Smooth muscle cell (in vitro differentiated cells): Measurements from ENCODE around the gene NEDD1. TPM values are rescaled to one million over a fixed set of nuclear protein-coding genes. Genes with fewer than 3 reads are reported as not detected.
A peak's percentile ranks its signal among the peaks of the same experiment; 100 is the strongest.

Experiments
- DNase-seq: peaks from one replicate; lab custom pipeline; 2025; ENCODE audit not compliant: unreplicated experiment; lab: John Stamatoyannopoulos, UW
- H2AFZ ChIP-seq: fragments of 200-600 bp; sonication (generic); 2 replicates; pipeline ENCODE4 v1.6.0; 2016; ENCODE audit warnings: antibody characterized with exemption, low read depth, mild to moderate bottlenecking
- H3F3A ChIP-seq: fragments of 200-600 bp; sonication (generic); 2 replicates; pipeline ENCODE4 v1.6.0; 2017; ENCODE audit warnings: antibody characterized with exemption, low read depth
- H3K27ac ChIP-seq: fragments of 200-600 bp; sonication (generic); 2 replicates; pipeline ENCODE4 v1.5.1; 2016; ENCODE audit warnings: low read depth, mild to moderate bottlenecking
- H3K27me3 ChIP-seq: fragments of 200-600 bp; sonication (generic); 2 replicates; pipeline ENCODE4 v1.6.1; 2016; ENCODE audit warnings: low read depth, mild to moderate bottlenecking
- H3K36me3 ChIP-seq: fragments of 200-600 bp; sonication (generic); 2 replicates; pipeline ENCODE4 v1.5.1; 2016; ENCODE audit warnings: low read depth
- H3K4me1 ChIP-seq: fragments of 200-600 bp; sonication (generic); 2 replicates; pipeline ENCODE4 v1.5.1; 2016; ENCODE audit warnings: low read depth
- H3K4me2 ChIP-seq: fragments of 200-600 bp; sonication (generic); 2 replicates; pipeline ENCODE4 v1.6.0; 2016; ENCODE audit warnings: mild to moderate bottlenecking
- H3K4me3 ChIP-seq: fragments of 200-600 bp; sonication (generic); 2 replicates; pipeline ENCODE4 v1.5.1; 2016; ENCODE audit warnings: mild to moderate bottlenecking
- H3K79me2 ChIP-seq: fragments of 200-600 bp; sonication (generic); 2 replicates; pipeline ENCODE4 v1.6.0; 2016; ENCODE audit warnings: low read depth, mild to moderate bottlenecking
- H3K9ac ChIP-seq: fragments of 200-600 bp; sonication (generic); 2 replicates; pipeline ENCODE4 v1.6.0; 2016; ENCODE audit warnings: low read depth
- H3K9me3 ChIP-seq: fragments of 200-600 bp; sonication (generic); replicated peaks from 2 replicates; pipeline ENCODE4 v1.5.1; 2016; ENCODE audit warnings: low read depth
- H4K20me1 ChIP-seq: fragments of 200-600 bp; sonication (generic); 2 replicates; pipeline ENCODE4 v1.6.0; 2016; ENCODE audit warnings: low read depth
- WGBS: methylation state at CpG from one replicate; pipeline ENCODE4 v1.1.7; 2016; ENCODE audit warnings: low lambda C conversion rate; 5-methylcytosine and 5-hydroxymethylcytosine counted together
- polyA plus RNA-seq: library from polyadenylated mRNA; unstranded; fragments of >200 nt; fragmentation: Nextera tagmentation; extraction: Ambion mirVana; gene quantifications from 2 replicates; pipeline ENCODE4 v1.2.1, GENCODE V29; 2016
- total RNA-seq: library from RNA; depleted of rRNA; stranded (reverse); fragments of >200 nt; gene quantifications from 2 replicates; pipeline ENCODE4 v1.2.3, GENCODE V29; 2014
- TF ChIP-seq, protein P1 (sequence below): fragments of 200-600 bp; sonication (generic); IDR thresholded peaks from 2 replicates; pipeline ENCODE4 v1.5.1; 2017; ENCODE audit warnings: borderline replicate concordance, mild to moderate bottlenecking, antibody characterized with exemption; ENCODE audit not compliant: insufficient read depth, poor library complexity, severe bottlenecking

NEDD1 gene
- total and polyA plus RNA-seq, 2 experiments from 2014 or later: 20.6 to 54.0 TPM

DNA sequence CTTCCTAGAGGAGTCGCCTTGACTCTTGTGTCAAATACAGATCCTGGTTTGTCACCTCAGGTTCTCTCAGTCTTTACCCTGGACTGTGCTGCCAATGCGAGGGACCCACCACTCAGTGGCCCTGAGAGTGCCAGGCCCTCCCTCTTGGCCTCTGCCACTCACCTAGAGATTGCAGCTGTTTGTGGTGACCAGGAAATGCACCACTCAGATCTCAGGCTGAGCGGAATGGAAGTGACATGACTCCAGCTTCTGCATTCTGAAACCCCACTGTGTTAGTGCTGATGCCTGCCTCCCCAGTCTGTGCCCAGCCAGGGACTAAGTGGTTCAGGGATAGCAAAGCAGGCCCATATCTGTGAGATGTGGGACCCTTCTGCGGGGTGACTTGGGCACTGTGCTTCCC, 27.8 kb upstream of the NEDD1 start:
- H3K9ac ChIP-seq: no peak overlapping the region
- TF ChIP-seq, protein P1, sequence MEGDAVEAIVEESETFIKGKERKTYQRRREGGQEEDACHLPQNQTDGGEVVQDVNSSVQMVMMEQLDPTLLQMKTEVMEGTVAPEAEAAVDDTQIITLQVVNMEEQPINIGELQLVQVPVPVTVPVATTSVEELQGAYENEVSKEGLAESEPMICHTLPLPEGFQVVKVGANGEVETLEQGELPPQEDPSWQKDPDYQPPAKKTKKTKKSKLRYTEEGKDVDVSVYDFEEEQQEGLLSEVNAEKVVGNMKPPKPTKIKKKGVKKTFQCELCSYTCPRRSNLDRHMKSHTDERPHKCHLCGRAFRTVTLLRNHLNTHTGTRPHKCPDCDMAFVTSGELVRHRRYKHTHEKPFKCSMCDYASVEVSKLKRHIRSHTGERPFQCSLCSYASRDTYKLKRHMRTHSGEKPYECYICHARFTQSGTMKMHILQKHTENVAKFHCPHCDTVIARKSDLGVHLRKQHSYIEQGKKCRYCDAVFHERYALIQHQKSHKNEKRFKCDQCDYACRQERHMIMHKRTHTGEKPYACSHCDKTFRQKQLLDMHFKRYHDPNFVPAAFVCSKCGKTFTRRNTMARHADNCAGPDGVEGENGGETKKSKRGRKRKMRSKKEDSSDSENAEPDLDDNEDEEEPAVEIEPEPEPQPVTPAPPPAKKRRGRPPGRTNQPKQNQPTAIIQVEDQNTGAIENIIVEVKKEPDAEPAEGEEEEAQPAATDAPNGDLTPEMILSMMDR: no peak
- H3K4me1 ChIP-seq: peaks cover 14% of the 10 kb centered on the region
- no peak overlapping the region for H2AFZ ChIP-seq
- 90% methylated on average over 4 of the region's 4 CpGs for WGBS
- no peak for DNase-seq
- no peaks in the 10 kb centered on the region for H3K36me3 ChIP-seq
- no peaks in the 10 kb centered on the region for H3K79me2 ChIP-seq
- H3K4me2 ChIP-seq: peak overlapping the region; percentile 57
- no peaks in the 10 kb centered on the region for H3K9me3 ChIP-seq
- H3K27me3 ChIP-seq: no peaks in the 10 kb centered on the region
- H4K20me1 ChIP-seq: no peaks in the 10 kb centered on the region
- H3F3A ChIP-seq: peaks cover 10% of the 10 kb centered on the region
- no peak overlapping the region for H3K4me3 ChIP-seq
- peak overlapping the region; percentile 60 for H3K27ac ChIP-seq

DNA sequence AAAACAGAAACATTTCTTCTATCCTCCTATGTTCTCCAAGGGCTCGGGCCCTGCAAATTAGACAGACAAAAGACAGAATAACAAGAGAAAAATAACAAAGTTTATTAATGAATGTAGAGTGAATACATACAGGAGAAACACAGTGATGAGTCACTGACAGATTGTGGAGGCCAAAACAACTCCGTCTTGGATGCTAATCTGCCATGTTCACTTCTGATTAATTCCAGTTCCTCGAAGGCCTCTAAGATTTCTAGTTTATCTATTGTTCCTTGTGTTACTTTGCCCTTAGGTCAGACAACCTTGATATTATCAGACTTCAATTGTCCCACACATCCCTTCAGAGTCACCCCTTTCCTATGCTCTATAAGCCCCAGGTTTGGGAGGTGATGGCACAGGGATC, 26.8 kb upstream of the NEDD1 start:
- H3K4me2 ChIP-seq: no peak overlapping the region
- no peaks in the 10 kb centered on the region for H3K36me3 ChIP-seq
- DNase-seq: no peak
- no peak overlapping the region for H3K9ac ChIP-seq
- WGBS: 64% methylated on average over 3 of the region's 3 CpGs
- TF ChIP-seq, protein P1: no peak
- no peaks in the 10 kb centered on the region for H3K79me2 ChIP-seq
- no peaks in the 10 kb centered on the region for H4K20me1 ChIP-seq
- peaks cover 14% of the 10 kb centered on the region for H3K4me1 ChIP-seq
- peaks cover 10% of the 10 kb centered on the region for H3F3A ChIP-seq
- H3K27me3 ChIP-seq: no peaks in the 10 kb centered on the region
- H3K27ac ChIP-seq: no peak overlapping the region
- H3K4me3 ChIP-seq: no peak overlapping the region
- H2AFZ ChIP-seq: no peak overlapping the region
- H3K9me3 ChIP-seq: no peaks in the 10 kb centered on the region

DNA sequence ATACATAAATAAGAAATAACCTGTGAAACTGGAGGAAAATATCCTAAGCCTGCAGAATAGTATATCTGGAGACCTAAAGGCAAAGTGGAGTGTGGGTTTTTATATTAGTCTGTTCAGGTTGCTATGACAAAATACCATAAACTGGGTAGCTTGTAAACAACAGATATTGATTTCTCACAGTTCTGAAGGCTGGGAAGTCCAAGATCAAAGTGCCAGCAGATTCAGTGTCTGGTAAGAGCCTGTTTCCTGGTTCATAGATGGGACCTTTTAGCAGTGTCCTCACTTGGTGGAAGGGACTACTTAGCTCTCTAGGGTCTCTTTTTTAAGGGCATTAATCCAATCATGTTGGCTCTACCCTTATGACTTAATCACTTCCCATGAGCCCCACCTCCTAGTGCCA, 25.4 kb upstream of the NEDD1 start:
- no peak for DNase-seq
- Histone ChIP-seq H3K9me3 (no peaks in the 10 kb centered on the region), H2AFZ (no peak overlapping the region), H3K4me2 (no peak overlapping the region), H3K27me3 (no peaks in the 10 kb centered on the region), H3K4me1 (peaks cover 9% of the 10 kb centered on the region), H3K36me3 (no peaks in the 10 kb centered on the region), H4K20me1 (no peaks in the 10 kb centered on the region), H3K27ac (no peak overlapping the region), H3F3A (peaks cover 10% of the 10 kb centered on the region), H3K9ac (no peak overlapping the region), H3K79me2 (no peaks in the 10 kb centered on the region), H3K4me3 (no peak overlapping the region)
- TF ChIP-seq, protein P1: no peak

DNA sequence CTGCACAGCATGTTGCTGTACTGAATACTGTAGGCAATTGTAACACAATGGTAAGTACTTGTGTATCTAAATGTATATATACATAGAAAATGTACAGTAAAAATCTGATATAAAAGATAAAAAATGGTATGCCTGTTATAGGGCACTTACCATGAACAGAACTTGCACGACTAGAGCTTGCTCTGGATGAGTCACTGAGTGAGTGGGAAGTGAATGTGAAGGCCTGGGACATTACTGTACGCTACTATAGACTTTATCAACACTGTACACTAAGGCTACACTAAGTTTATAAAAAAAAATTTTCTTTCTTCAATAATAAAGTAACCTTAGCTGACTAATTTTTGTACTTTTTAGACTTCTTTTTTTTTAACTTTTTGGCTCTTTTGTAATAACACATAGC, 24.2 kb upstream of the NEDD1 start:
- Histone ChIP-seq H3K9me3 (no peaks in the 10 kb centered on the region), H3K4me2 (peak overlapping the region; percentile 48), H3K9ac (peak overlapping the region; percentile 74), H3K4me1 (peaks cover 5% of the 10 kb centered on the region), H3K4me3 (no peak overlapping the region), H3K27ac (peak overlapping the region; percentile 92), H3K27me3 (no peaks in the 10 kb centered on the region), H2AFZ (no peak overlapping the region), H3K36me3 (no peaks in the 10 kb centered on the region), H3K79me2 (no peaks in the 10 kb centered on the region), H4K20me1 (no peaks in the 10 kb centered on the region), H3F3A (peaks cover 10% of the 10 kb centered on the region)
- TF ChIP-seq, protein P1: no peak
- DNase-seq: no peak
- 5% methylated on average over 2 of the region's 2 CpGs for WGBS
